ENCODE data around the gene N4BP3.

DNA sequence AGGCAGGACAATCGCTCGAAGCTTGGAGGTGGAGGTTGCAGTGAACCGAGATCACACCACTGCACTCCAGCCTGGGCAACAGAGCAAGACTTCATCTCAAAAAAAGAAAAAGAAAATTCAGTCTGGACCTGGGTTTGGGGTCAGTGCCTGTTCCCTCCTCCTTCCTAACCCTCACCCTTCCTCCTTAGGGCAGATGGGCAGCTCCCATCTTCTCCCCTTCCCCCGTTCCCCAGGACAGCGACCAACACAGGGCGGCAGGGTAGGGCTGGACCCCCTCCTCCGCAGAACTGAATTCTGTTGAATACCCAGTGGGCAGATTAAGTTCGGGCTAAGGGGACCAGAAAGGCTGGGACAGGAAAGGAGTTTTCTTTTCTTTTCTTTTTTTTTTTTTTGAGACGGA is 16.0 kb downstream of the N4BP3 start:
- TF ChIP-seq, protein P1, sequence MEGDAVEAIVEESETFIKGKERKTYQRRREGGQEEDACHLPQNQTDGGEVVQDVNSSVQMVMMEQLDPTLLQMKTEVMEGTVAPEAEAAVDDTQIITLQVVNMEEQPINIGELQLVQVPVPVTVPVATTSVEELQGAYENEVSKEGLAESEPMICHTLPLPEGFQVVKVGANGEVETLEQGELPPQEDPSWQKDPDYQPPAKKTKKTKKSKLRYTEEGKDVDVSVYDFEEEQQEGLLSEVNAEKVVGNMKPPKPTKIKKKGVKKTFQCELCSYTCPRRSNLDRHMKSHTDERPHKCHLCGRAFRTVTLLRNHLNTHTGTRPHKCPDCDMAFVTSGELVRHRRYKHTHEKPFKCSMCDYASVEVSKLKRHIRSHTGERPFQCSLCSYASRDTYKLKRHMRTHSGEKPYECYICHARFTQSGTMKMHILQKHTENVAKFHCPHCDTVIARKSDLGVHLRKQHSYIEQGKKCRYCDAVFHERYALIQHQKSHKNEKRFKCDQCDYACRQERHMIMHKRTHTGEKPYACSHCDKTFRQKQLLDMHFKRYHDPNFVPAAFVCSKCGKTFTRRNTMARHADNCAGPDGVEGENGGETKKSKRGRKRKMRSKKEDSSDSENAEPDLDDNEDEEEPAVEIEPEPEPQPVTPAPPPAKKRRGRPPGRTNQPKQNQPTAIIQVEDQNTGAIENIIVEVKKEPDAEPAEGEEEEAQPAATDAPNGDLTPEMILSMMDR (IDR thresholded peaks at IDR 0.05): no peak
- no peak for TF ChIP-seq POLR2A (IDR thresholded peaks at IDR 0.05)
